SK-N-SH treated with all-trans-retinoic acid at 6 μM for 48 hours (cell line): ENCODE measurements around the gene FHDC1.

Experiments used
- ARNTL ChIP-seq: fragments of 450-650 bp; formaldehyde crosslinking; IDR thresholded peaks from 2 replicates; pipeline ENCODE4 v1.5.0; 2020; ENCODE audit warnings: low read depth, mild to moderate bottlenecking, moderate library complexity, borderline replicate concordance
- CSDC2 ChIP-seq: fragments of 250-450 bp; sonication (Bioruptor Pico); IDR thresholded peaks from 2 replicates; pipeline ENCODE4 v1.5.0; 2020; ENCODE audit warnings: mild to moderate bottlenecking, moderate library complexity
- ESRRG ChIP-seq: fragments of 250-450 bp; sonication (Bioruptor Pico); IDR thresholded peaks from 2 replicates; pipeline ENCODE4 v1.6.1; 2021; ENCODE audit warnings: mild to moderate bottlenecking
- GLIS3 ChIP-seq: fragments of 250-450 bp; sonication (Bioruptor Pico); IDR thresholded peaks from 2 replicates; pipeline ENCODE4 v1.5.0; 2020; ENCODE audit warnings: mild to moderate bottlenecking, moderate library complexity
- PATZ1 ChIP-seq: fragments of 250-450 bp; sonication (Bioruptor Pico); IDR thresholded peaks from 2 replicates; pipeline ENCODE4 v1.8.0; 2020; ENCODE audit warnings: mild to moderate bottlenecking, moderate library complexity, borderline replicate concordance
- POU6F1 ChIP-seq: fragments of 250-450 bp; sonication (Bioruptor Pico); IDR thresholded peaks from 2 replicates; pipeline ENCODE4 v1.8.0; 2021; ENCODE audit warnings: low read depth, mild to moderate bottlenecking, moderate library complexity, borderline replicate concordance
- RARB ChIP-seq: fragments of 250-450 bp; sonication (Bioruptor Pico); IDR thresholded peaks from 2 replicates; pipeline ENCODE4 v1.8.0; 2021; ENCODE audit warnings: mild to moderate bottlenecking, moderate library complexity
- SNAI2 ChIP-seq: fragments of 250-450 bp; sonication (Bioruptor Pico); IDR thresholded peaks from 2 replicates; pipeline ENCODE4 v1.5.0; 2020; ENCODE audit warnings: mild to moderate bottlenecking, moderate library complexity
- TSHZ2 ChIP-seq: fragments of 250-450 bp; sonication (Bioruptor Pico); IDR thresholded peaks from 2 replicates; pipeline ENCODE4 v1.5.0; 2020; ENCODE audit warnings: mild to moderate bottlenecking, moderate library complexity
- ZNF565 ChIP-seq: fragments of 450-650 bp; formaldehyde crosslinking; conservative IDR thresholded peaks from 2 replicates; pipeline ENCODE4 v1.5.0; 2020; ENCODE audit warnings: low read depth, mild to moderate bottlenecking, moderate library complexity
- TF ChIP-seq, protein P1 (sequence below): fragments of 250-450 bp; sonication (Bioruptor Pico); IDR thresholded peaks from 2 replicates; pipeline ENCODE4 v1.5.1; 2020; ENCODE audit warnings: low read depth, mild to moderate bottlenecking, moderate library complexity

DNA sequence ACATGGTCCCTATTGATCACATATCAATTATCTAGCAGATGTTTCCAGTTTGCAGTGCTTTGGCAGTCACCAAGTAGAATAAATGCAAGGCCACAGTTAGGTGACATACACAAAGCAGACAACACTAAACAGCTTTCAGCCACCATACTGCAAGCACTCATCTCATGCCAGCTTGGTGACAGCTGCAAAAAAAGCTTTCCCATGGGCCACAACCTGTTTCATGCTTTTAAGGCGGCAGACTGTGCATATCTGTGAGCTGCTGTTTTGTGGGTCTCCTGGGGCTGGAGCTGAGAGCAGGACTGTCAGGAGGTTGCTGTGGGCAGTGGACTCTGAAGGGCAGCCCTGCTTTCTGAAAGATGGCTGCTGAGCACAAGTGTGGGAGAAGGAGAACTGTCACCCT lies 82.6 kb downstream of the FHDC1 start:
- TF ChIP-seq ARNTL (CRISPR knock-in tag) (no peak), POU6F1 (CRISPR knock-in tag) (no peak), SNAI2 (CRISPR knock-in tag) (no peak), PATZ1 (CRISPR knock-in tag) (no peak), RARB (CRISPR knock-in tag) (no peak), TSHZ2 (CRISPR knock-in tag) (no peak), ESRRG (no peak), GLIS3 (CRISPR knock-in tag) (no peak), CSDC2 (CRISPR knock-in tag) (no peak), ZNF565 (CRISPR knock-in tag) (no peak)
- TF ChIP-seq, protein P1, sequence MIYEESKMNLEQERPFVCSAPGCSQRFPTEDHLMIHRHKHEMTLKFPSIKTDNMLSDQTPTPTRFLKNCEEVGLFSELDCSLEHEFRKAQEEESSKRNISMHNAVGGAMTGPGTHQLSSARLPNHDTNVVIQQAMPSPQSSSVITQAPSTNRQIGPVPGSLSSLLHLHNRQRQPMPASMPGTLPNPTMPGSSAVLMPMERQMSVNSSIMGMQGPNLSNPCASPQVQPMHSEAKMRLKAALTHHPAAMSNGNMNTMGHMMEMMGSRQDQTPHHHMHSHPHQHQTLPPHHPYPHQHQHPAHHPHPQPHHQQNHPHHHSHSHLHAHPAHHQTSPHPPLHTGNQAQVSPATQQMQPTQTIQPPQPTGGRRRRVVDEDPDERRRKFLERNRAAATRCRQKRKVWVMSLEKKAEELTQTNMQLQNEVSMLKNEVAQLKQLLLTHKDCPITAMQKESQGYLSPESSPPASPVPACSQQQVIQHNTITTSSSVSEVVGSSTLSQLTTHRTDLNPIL (CRISPR knock-in tag): no peak
